GM19099 (cell line): Measurements from ENCODE around the gene TGFBR3.

Experiments
- POLR2A ChIP-seq: IDR thresholded peaks from 3 replicates; pipeline ENCODE4 v1.6.1; 2011; ENCODE audit warnings: low read depth; ENCODE audit not compliant: insufficient read length; ENCODE audit errors: extremely low read depth

Gene TGFBR3

GRCh38 chr1:91684481-91685196, 201.3 kb downstream of the TGFBR3 start:
- no peak for TF ChIP-seq POLR2A

DNA sequence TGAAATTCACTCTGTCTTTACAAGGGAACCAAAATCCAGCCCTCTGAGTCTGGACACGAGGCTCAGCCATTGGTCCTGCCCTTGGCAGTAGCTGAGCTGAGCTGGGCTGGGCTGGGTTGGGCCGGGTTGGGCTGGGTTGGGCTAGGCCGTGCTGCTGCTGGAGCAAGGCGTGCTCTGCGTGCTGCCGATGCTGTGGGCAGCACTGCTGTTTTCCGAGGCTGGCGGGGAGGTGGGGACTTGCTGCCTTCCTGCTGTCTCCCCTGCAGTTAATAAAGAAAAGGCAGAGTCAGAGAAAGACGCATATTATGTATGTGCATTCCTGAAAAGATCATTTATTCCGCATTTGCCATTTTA, 202.4 kb downstream of the TGFBR3 start:
- TF ChIP-seq POLR2A, result no peak

DNA sequence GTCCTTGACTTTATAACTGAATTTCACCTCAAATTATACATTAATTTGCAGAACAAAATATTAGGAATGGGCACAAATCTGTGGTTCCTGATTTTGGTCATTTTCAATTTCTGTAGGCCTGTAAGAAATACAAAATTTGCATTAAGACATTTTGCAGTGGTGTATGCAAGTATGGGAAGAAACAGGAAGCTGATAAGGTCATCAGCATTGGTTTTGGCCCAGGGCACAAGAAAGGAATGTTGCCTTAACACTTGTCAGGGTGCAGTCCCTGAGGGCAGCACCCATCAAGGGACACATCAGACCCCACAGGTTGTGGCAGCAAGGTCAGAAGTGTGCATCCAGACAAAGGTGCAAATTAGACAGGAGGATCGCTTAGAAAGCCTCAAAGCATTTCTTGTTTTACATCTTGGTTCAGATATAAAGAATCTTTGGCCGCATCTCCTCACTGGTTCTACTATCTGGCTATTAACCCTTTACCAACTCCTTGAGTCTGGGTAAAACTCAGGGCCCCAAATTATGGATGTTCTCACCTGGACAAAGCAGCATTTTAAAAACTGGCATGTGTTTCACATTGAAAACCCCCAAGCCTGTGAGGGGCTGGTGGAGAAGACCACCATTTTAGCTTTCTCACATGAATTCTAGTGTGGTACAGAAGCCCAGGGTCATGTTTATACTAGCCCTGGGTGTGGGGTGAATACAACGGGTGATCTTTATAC, 202.9 kb downstream of the TGFBR3 start:
- TF ChIP-seq POLR2A, result no peak

DNA sequence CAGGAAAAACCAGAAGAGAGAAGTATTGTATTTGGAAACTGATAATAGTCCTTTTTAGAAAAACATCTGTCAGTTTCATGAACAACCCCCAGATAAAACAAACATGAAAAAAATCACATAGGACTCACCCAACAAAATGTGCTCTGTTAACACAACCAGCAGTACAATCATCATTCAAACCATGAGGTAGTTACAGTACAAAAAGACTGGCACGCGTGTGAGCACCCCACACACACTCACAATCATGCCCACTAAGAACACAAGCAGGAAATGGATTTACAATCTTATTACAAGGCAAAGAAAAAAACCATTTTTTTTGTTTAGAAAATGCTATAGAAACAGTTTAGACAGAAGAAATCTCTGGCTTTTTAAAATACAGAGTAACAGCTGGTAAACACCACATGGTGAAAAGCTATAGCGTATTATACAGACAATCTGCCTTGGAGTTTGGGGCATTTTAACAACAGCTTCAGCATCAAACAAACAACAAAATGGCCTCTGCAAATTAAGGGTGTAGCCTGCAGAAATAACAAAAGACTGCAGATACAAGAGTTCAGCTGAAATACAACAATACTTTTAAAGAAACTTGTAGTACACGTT, 205.3 kb downstream of the TGFBR3 start:
- TF ChIP-seq POLR2A, result no peak

DNA sequence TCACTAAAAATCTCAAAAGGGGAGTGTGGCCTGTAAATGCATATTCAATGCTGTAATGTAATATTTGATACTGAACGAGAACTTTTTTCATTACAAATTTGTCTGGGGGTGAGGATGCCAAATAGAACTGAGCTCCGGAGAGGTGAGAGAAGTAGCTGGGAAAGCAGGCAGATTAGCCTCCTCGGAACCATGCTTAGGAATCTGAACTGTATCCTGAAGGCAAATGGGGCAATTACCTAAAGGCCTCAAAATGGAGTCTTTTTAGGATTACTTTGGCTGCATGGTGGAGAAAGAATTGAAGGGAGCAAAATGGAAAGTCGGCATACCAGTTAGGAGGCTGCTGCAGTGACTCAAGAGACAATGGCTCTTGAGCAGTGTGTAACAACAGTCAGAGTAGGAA, 206.5 kb downstream of the TGFBR3 start:
- TF ChIP-seq POLR2A, result no peak

DNA sequence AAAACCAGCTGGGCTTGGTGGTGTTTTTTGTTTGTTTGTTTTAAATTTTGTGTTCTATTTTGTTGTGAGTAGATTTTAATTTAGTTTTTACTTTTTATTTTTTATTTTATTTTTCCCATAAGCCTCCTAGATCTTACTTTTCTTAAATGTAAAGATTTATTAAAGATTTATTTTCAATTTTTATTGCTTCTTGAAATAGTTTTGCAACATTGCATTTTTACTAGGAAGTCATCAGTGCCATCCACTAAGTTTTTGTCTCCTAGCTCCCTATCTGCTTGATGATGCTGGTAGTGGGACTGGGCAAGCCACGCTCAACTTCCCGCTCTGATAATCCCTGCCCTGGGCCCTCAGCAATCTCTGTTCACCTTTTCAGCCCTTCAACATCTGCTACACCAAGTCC, 209.9 kb downstream of the TGFBR3 start:
- TF ChIP-seq POLR2A, result no peak

GRCh38 chr1:91674107-91674506, 211.8 kb downstream of the TGFBR3 start:
- TF ChIP-seq POLR2A, result no peak

GRCh38 chr1:91673613-91674012, 212.3 kb downstream of the TGFBR3 start:
- no peak for TF ChIP-seq POLR2A

- TF ChIP-seq POLR2A, result no peak
These were observed 213.3 kb downstream of the TGFBR3 start for GRCh38 chr1:91672601-91673161.

DNA sequence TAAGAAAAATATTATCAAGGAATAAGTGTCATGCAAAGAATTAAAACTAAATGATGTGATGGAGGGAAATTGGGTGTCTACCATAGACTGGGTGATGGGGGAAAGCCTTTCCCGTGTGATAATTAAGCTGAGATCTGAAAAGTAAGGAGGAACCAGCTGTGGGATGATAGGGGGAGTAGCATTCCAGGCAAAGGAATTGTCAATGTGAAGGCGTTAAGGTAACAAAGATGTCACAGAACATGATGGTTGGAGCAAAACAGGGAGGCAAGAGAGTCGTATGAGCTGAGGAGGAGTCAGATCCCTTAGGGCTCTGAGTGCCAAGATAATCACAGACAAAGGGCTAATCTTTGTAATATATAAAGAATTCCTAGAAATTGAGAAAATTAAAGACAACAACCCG, 215.2 kb downstream of the TGFBR3 start:
- no peak for TF ChIP-seq POLR2A

GRCh38 chr1:91669584-91670350, 216.2 kb downstream of the TGFBR3 start:
- no peak for TF ChIP-seq POLR2A

- TF ChIP-seq POLR2A, result no peak
These were observed 224.8 kb downstream of the TGFBR3 start for GRCh38 chr1:91661121-91661520.

GRCh38 chr1:91660708-91661107, 225.2 kb downstream of the TGFBR3 start:
- TF ChIP-seq POLR2A, result no peak

DNA sequence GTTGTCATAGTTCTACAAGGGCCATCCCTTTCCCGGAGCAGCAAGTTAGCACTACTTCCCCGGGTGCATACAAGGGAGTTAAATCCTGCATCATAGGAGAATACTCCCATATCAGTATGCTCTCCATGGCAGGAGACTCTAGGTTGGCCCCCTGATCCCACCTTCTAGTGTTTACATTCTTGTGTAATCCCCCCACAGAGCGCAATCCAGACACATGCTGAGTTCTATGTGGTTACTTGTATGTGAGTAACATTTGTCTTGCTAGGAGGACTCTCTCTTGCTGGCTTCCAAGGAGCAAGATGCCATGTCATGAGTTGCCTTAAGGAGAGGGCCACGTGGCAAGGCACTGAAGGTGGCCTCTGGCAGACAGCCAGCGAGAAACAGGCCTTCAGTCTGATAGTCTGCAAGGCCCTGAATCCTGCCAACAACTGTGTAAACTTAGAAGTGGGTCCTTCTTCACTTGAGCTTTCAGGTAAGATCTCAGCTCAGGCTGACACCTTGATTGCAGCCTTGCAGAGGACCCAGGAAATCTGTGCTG, 230.0 kb downstream of the TGFBR3 start:
- TF ChIP-seq POLR2A, result no peak

DNA sequence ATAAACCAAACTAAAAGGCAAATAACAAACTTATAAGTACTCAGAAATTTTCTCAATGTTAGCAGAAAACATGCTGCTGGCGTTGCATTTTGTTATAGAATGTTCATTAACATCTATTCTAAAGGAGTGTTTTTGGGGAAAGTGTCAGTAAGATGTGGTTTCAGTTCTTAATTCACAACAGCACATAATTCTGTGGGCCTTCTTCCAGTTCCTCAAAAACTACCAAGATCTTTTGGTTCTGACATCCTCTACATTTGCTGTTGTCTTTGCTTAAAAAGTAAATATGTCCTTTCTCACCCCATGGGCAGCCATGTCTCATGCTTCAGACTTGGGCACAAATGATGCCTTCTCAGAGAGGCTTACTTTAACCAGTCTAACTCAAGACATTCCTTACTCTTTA, 232.8 kb downstream of the TGFBR3 start:
- no peak for TF ChIP-seq POLR2A
